ENCODE data around the gene SHD. TPM values are rescaled to one million over a fixed set of nuclear protein-coding genes. Genes with fewer than 3 reads are reported as not detected.
A peak's percentile ranks its signal among the peaks of the same experiment; 100 is the strongest.

The SHD gene
- total RNA-seq, 1 experiment from 2014 or later = 0.46 TPM

DNA sequence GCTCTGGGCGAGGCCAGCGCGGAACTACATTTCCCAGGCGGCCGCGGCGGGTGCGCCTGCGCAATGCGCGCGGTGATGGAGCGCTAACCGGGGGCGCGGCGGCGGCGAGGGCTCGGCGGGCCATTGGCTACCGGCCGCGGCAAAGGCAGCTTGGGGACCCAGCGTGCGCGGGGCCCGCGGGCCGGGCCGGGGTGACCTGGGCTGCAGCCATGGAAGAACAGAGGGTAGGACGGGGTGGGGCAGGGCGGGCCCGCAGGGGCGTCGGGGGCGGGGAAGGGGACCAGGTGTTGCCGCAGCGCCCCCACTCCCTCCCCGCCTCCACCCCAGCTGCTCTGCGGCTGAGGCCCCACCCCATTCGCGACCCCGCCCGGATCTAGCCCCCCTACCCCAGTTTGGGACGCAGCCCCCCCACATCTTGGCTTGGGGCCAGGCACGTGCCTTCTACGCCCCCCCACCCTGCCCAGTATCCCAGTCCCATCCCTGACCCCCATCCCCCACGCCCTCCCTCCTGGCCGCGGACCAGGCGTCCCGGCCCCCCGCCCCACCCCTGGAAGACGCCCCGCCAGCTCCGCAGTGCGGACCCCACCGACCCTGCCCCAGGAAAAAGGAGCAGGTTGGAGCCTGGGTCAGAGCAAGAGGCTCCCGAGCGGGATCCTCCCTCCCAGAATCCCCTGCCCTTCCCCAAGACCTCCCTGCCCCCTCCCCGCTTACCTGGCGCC, 25.6 kb downstream of the SHD start, which contains the start of gene FSD1:
TSS of gene FSD1 (plus strand) at position 61 of the 719 bp plus-strand sequence. CDS start at position 210, 149 bp downstream.
- in situ Hi-C loops (cut with HindIII; ENCODE audit: low pct_unique_long_range_greater_than_20kb, low sequenced_read_pairs) (no loop called here), intact Hi-C loops (cut with micrococcal nuclease; ENCODE audit: unreplicated experiment) (no loop called here)
- no peak for DNase-seq (ENCODE audit: low read depth, low spot score)
- BruUV-seq (replicated peaks) = no TSS peak
- ChIA-PET POLR2A (interaction anchor here (0.6 to 0.7 kb wide), 3 partner anchors 56 to 1353 kb away, joined by 5 to 12 read pairs (median 6); no protein-coding TSS in a partner anchor), CTCF (interaction anchor here (0.5 kb wide), 1 partner anchor 76 kb away, joined by 5 read pairs; no protein-coding TSS in a partner anchor)
- Histone ChIP-seq H3K27me3 (ENCODE audit: control insufficient read depth, insufficient read depth, low read length) (no peaks in the 10 kb centered on the region), H3K36me3 (ENCODE audit: control insufficient read depth, insufficient read depth, low read length) (no peaks in the 10 kb centered on the region), H3K4me1 (ENCODE audit: control insufficient read depth, insufficient read depth, low read length) (peaks cover 5% of the 10 kb centered on the region), H3K27ac (ENCODE audit: low read length) (no peak within 1 kb of the TSS), H3K4me3 (ENCODE audit: low read depth in 2 of 2, low read length in 2 of 2) (peak within 1 kb of the TSS; percentile 21 to 37; a peak in 3 of 4 replicates), H3K9me3 (ENCODE audit: control insufficient read depth, insufficient read depth, low read depth, low read length) (no peaks in the 10 kb centered on the region)
- ATAC-seq = peak; percentile 94
- TF ChIP-seq POLR2AphosphoS5 (IDR thresholded peaks at IDR 0.05; ENCODE audit: low read depth, low read length) (no peak), TCF7L2 (IDR thresholded peaks at IDR 0.05; ENCODE audit: low read depth, low read length) (no peak), SIN3A (IDR thresholded peaks at IDR 0.05; ENCODE audit: borderline replicate concordance, insufficient read depth, low read depth, low read length) (no peak)
- TF ChIP-seq, protein P1, sequence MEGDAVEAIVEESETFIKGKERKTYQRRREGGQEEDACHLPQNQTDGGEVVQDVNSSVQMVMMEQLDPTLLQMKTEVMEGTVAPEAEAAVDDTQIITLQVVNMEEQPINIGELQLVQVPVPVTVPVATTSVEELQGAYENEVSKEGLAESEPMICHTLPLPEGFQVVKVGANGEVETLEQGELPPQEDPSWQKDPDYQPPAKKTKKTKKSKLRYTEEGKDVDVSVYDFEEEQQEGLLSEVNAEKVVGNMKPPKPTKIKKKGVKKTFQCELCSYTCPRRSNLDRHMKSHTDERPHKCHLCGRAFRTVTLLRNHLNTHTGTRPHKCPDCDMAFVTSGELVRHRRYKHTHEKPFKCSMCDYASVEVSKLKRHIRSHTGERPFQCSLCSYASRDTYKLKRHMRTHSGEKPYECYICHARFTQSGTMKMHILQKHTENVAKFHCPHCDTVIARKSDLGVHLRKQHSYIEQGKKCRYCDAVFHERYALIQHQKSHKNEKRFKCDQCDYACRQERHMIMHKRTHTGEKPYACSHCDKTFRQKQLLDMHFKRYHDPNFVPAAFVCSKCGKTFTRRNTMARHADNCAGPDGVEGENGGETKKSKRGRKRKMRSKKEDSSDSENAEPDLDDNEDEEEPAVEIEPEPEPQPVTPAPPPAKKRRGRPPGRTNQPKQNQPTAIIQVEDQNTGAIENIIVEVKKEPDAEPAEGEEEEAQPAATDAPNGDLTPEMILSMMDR (IDR thresholded peaks at IDR 0.05) = no peak
- TF ChIP-seq, protein P2, sequence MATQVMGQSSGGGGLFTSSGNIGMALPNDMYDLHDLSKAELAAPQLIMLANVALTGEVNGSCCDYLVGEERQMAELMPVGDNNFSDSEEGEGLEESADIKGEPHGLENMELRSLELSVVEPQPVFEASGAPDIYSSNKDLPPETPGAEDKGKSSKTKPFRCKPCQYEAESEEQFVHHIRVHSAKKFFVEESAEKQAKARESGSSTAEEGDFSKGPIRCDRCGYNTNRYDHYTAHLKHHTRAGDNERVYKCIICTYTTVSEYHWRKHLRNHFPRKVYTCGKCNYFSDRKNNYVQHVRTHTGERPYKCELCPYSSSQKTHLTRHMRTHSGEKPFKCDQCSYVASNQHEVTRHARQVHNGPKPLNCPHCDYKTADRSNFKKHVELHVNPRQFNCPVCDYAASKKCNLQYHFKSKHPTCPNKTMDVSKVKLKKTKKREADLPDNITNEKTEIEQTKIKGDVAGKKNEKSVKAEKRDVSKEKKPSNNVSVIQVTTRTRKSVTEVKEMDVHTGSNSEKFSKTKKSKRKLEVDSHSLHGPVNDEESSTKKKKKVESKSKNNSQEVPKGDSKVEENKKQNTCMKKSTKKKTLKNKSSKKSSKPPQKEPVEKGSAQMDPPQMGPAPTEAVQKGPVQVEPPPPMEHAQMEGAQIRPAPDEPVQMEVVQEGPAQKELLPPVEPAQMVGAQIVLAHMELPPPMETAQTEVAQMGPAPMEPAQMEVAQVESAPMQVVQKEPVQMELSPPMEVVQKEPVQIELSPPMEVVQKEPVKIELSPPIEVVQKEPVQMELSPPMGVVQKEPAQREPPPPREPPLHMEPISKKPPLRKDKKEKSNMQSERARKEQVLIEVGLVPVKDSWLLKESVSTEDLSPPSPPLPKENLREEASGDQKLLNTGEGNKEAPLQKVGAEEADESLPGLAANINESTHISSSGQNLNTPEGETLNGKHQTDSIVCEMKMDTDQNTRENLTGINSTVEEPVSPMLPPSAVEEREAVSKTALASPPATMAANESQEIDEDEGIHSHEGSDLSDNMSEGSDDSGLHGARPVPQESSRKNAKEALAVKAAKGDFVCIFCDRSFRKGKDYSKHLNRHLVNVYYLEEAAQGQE (IDR thresholded peaks at IDR 0.05; ENCODE audit: insufficient read depth in 1 of 2, low read depth in 2 of 2, low read length in 1 of 2) = no peak

DNA sequence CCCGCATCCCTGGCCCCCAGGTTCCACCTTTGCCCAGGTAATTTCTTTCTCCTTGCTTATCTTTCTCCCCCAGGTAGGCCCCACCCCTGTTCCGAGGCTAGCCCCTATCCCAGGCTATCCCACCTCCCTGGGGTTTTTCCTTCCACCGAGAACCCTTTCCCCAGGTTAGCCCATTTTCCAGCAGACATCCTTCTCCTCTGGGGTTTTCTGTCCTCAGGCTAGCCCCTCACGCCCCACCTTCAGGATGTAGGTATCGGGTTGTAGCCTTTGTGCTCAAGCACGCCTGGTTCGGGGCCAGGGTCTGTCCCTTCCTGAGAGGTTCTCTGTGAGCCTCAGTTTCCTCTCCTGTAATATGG, 26.2 kb downstream of the SHD start:
- Histone ChIP-seq H3K36me3 (ENCODE audit: control insufficient read depth, insufficient read depth, low read length) (no peaks in the 10 kb centered on the region), H3K4me3 (ENCODE audit: low read depth in 2 of 2, low read length in 2 of 2) (no peak overlapping the region), H3K9me3 (ENCODE audit: control insufficient read depth, insufficient read depth, low read depth, low read length) (no peaks in the 10 kb centered on the region), H3K27ac (ENCODE audit: low read length) (no peak overlapping the region), H3K27me3 (ENCODE audit: control insufficient read depth, insufficient read depth, low read length) (no peaks in the 10 kb centered on the region), H3K4me1 (ENCODE audit: control insufficient read depth, insufficient read depth, low read length) (peaks cover 5% of the 10 kb centered on the region)
- TF ChIP-seq TCF7L2 (IDR thresholded peaks at IDR 0.05; ENCODE audit: low read depth, low read length) (no peak), SIN3A (IDR thresholded peaks at IDR 0.05; ENCODE audit: borderline replicate concordance, insufficient read depth, low read depth, low read length) (no peak), POLR2AphosphoS5 (IDR thresholded peaks at IDR 0.05; ENCODE audit: low read depth, low read length) (no peak)
- TF ChIP-seq, protein P2 (IDR thresholded peaks at IDR 0.05; ENCODE audit: insufficient read depth in 1 of 2, low read depth in 2 of 2, low read length in 1 of 2) = no peak
- TF ChIP-seq, protein P1 (IDR thresholded peaks at IDR 0.05) = no peak
- no peak for DNase-seq (ENCODE audit: low read depth, low spot score)
- ChIA-PET CTCF (no interaction called here), POLR2A (interaction anchor here (0.7 kb wide), 1 partner anchor 193 kb away, joined by 12 read pairs; no protein-coding TSS in a partner anchor)
- ATAC-seq = no peak
- in situ Hi-C loops (cut with HindIII; ENCODE audit: low pct_unique_long_range_greater_than_20kb, low sequenced_read_pairs) = no loop called here
- intact Hi-C loops (cut with micrococcal nuclease; ENCODE audit: unreplicated experiment) = no loop called here
- BruUV-seq (replicated peaks) = no TSS peak
